Smooth muscle cell (in vitro differentiated cells): ENCODE measurements around the gene CARMIL1. TPM values are rescaled to one million over a fixed set of nuclear protein-coding genes. Genes with fewer than 3 reads are reported as not detected.

ENCODE experiments used
- DNase-seq: peaks from one replicate; lab custom pipeline; 2025; ENCODE audit not compliant: unreplicated experiment; lab: John Stamatoyannopoulos, UW
- H2AFZ ChIP-seq: fragments of 200-600 bp; sonication (generic); 2 replicates; pipeline ENCODE4 v1.6.0; 2016; ENCODE audit warnings: antibody characterized with exemption, low read depth, mild to moderate bottlenecking
- H3F3A ChIP-seq: fragments of 200-600 bp; sonication (generic); 2 replicates; pipeline ENCODE4 v1.6.0; 2017; ENCODE audit warnings: antibody characterized with exemption, low read depth
- H3K27ac ChIP-seq: fragments of 200-600 bp; sonication (generic); 2 replicates; pipeline ENCODE4 v1.5.1; 2016; ENCODE audit warnings: low read depth, mild to moderate bottlenecking
- H3K27me3 ChIP-seq: fragments of 200-600 bp; sonication (generic); 2 replicates; pipeline ENCODE4 v1.6.1; 2016; ENCODE audit warnings: low read depth, mild to moderate bottlenecking
- H3K36me3 ChIP-seq: fragments of 200-600 bp; sonication (generic); 2 replicates; pipeline ENCODE4 v1.5.1; 2016; ENCODE audit warnings: low read depth
- H3K4me1 ChIP-seq: fragments of 200-600 bp; sonication (generic); 2 replicates; pipeline ENCODE4 v1.5.1; 2016; ENCODE audit warnings: low read depth
- H3K4me2 ChIP-seq: fragments of 200-600 bp; sonication (generic); 2 replicates; pipeline ENCODE4 v1.6.0; 2016; ENCODE audit warnings: mild to moderate bottlenecking
- H3K4me3 ChIP-seq: fragments of 200-600 bp; sonication (generic); 2 replicates; pipeline ENCODE4 v1.5.1; 2016; ENCODE audit warnings: mild to moderate bottlenecking
- H3K79me2 ChIP-seq: fragments of 200-600 bp; sonication (generic); 2 replicates; pipeline ENCODE4 v1.6.0; 2016; ENCODE audit warnings: low read depth, mild to moderate bottlenecking
- H3K9ac ChIP-seq: fragments of 200-600 bp; sonication (generic); 2 replicates; pipeline ENCODE4 v1.6.0; 2016; ENCODE audit warnings: low read depth
- H3K9me3 ChIP-seq: fragments of 200-600 bp; sonication (generic); replicated peaks from 2 replicates; pipeline ENCODE4 v1.5.1; 2016; ENCODE audit warnings: low read depth
- H4K20me1 ChIP-seq: fragments of 200-600 bp; sonication (generic); 2 replicates; pipeline ENCODE4 v1.6.0; 2016; ENCODE audit warnings: low read depth
- CTCF ChIP-seq: fragments of 200-600 bp; sonication (generic); IDR thresholded peaks from 2 replicates; pipeline ENCODE4 v1.5.1; 2017; ENCODE audit warnings: borderline replicate concordance, mild to moderate bottlenecking, antibody characterized with exemption; ENCODE audit not compliant: insufficient read depth, poor library complexity, severe bottlenecking
- WGBS: methylation state at CpG from one replicate; pipeline ENCODE4 v1.1.7; 2016; ENCODE audit warnings: low lambda C conversion rate; 5-methylcytosine and 5-hydroxymethylcytosine counted together
- polyA plus RNA-seq: library from polyadenylated mRNA; unstranded; fragments of >200 nt; fragmentation: Nextera tagmentation; extraction: Ambion mirVana; gene quantifications from 2 replicates; pipeline ENCODE4 v1.2.1, GENCODE V29; 2016
- total RNA-seq: library from RNA; depleted of rRNA; stranded (reverse); fragments of >200 nt; gene quantifications from 2 replicates; pipeline ENCODE4 v1.2.3, GENCODE V29; 2014

Gene CARMIL1
- total and polyA plus RNA-seq, 2 experiments from 2014 or later, result 7.6 to 24.1 TPM

DNA sequence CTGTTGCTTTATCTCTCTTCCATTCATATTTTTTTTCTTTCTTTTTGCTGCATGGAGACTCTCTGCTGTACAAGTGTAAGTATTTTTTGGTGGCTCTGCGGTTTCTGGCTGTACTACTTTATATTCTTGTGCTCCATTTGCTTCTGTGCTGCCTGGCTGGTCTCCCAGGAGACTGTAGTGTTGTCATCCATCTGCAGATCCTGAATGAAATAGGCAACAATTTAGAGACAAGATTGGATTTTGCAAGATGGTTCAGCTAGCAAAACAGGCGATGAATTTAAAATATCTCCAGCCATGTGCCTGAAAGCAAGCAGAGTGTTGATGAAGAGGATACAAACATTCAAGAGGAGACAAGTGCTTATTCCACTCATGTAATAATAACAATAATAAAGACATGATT lies 297.7 kb downstream of the CARMIL1 start:
- DNase-seq, result no peak
- H3K9ac ChIP-seq, result no peak overlapping the region
- no peak overlapping the region for H3K4me2 ChIP-seq
- H3K79me2 ChIP-seq, result no peaks in the 10 kb centered on the region
- no peak for TF ChIP-seq CTCF
- no peaks in the 10 kb centered on the region for H3K36me3 ChIP-seq
- no peak overlapping the region for H3K4me3 ChIP-seq
- 100% methylated on average over 2 of the region's 2 CpGs for WGBS
- no peak overlapping the region for H3K27ac ChIP-seq
- H3K9me3 ChIP-seq, result no peaks in the 10 kb centered on the region
- no peaks in the 10 kb centered on the region for H3K4me1 ChIP-seq
- no peaks in the 10 kb centered on the region for H4K20me1 ChIP-seq
- no peaks in the 10 kb centered on the region for H3F3A ChIP-seq
- no peak overlapping the region for H2AFZ ChIP-seq
- H3K27me3 ChIP-seq, result no peaks in the 10 kb centered on the region

DNA sequence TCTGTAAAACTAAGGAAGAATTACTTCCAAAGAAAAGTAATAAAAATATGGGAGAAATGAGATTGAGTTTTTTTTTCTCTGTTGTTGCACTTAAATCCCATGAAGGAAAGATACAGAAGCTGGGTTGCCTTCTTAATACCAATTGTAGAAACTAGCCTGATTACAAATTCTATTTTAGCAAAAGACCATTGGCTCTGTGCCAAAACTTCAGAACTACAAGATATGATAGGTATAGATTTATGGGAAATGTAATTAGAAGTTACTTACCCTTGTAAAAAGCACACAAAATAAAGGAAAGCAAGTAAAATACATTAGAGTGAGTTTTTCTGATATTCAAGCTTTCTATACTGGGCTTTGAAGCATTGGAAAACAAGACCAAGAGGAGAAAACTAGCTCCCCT lies 299.4 kb downstream of the CARMIL1 start:
- H3K4me1 ChIP-seq, result no peaks in the 10 kb centered on the region
- no peaks in the 10 kb centered on the region for H3K79me2 ChIP-seq
- no peaks in the 10 kb centered on the region for H3K36me3 ChIP-seq
- no peak for TF ChIP-seq CTCF
- no peaks in the 10 kb centered on the region for H4K20me1 ChIP-seq
- no peak overlapping the region for H2AFZ ChIP-seq
- DNase-seq, result no peak
- H3K9me3 ChIP-seq, result no peaks in the 10 kb centered on the region
- no peak overlapping the region for H3K9ac ChIP-seq
- no peak overlapping the region for H3K27ac ChIP-seq
- no peaks in the 10 kb centered on the region for H3K27me3 ChIP-seq
- H3K4me3 ChIP-seq, result no peak overlapping the region
- no peak overlapping the region for H3K4me2 ChIP-seq
- H3F3A ChIP-seq, result no peaks in the 10 kb centered on the region

DNA sequence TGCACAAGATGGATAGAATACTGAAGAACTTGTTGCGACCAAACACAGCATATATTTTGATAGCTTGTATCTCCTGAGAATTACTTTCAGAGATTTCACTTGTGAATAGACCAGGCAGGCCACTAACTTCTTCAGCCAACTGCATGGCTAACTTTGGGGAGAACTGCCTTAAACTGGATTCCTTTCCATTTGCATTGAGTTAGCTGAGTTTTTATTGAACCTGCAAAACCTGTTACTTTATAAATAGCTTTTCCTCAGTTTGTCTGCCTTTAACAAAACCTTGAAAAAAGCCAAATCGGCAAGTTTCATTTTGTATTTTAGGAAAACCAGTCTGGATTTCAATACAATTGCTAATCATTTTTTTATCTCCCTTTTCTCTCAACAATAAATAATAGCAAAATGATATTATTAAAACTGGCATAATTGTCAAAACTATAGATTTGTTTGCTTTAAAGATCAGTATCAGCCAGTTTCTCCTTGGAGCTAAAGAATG lies 300.3 kb downstream of the CARMIL1 start:
- H4K20me1 ChIP-seq, result no peaks in the 10 kb centered on the region
- H3K27ac ChIP-seq, result no peak overlapping the region
- H3K9me3 ChIP-seq, result no peaks in the 10 kb centered on the region
- no peak overlapping the region for H3K4me2 ChIP-seq
- no peaks in the 10 kb centered on the region for H3F3A ChIP-seq
- no peak overlapping the region for H3K9ac ChIP-seq
- H3K79me2 ChIP-seq, result no peaks in the 10 kb centered on the region
- no peaks in the 10 kb centered on the region for H3K27me3 ChIP-seq
- WGBS, result 97% methylated on average over 2 of the region's 2 CpGs
- no peak overlapping the region for H2AFZ ChIP-seq
- no peaks in the 10 kb centered on the region for H3K36me3 ChIP-seq
- no peak for DNase-seq
- TF ChIP-seq CTCF, result no peak
- H3K4me3 ChIP-seq, result no peak overlapping the region
- H3K4me1 ChIP-seq, result no peaks in the 10 kb centered on the region

DNA sequence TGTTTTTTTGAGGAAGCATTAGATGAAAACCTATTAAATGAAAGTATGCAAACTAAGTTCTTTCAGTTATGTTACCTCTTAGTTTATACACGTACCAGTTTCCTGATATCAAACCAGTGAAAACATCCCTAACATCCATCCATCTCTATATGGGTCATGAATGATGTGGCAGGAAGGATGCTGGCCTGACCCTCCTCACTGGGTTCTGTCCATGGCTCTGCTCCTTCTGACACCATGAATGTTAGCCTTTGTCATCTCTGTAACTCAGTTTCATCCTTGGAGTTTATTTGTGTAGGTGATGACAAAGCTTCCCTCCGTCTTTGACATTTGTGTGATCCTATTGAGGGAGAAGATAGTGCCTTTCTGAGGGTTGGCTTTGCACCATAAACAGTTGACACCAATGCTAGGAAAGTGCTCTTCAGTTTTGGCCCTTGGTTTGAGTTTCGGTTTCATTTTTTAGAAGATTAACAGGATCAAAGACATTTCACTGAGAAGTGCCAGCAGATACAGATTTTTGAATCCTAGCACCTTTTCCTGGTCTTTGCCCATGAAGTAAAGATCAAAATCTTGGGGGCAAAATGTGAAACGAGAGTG lies 300.8 kb downstream of the CARMIL1 start:
- TF ChIP-seq CTCF, result no peak

More for the DNA sequence above, 300.8 kb downstream of the CARMIL1 start:
- Histone ChIP-seq H2AFZ (no peak overlapping the region), H3K4me1 (no peaks in the 10 kb centered on the region), H3K9ac (no peak overlapping the region), H3K36me3 (no peaks in the 10 kb centered on the region), H3K9me3 (no peaks in the 10 kb centered on the region), H4K20me1 (no peaks in the 10 kb centered on the region), H3K27me3 (no peaks in the 10 kb centered on the region), H3K4me3 (no peak overlapping the region), H3K27ac (no peak overlapping the region), H3K79me2 (no peaks in the 10 kb centered on the region), H3K4me2 (no peak overlapping the region), H3F3A (no peaks in the 10 kb centered on the region)
- 91% methylated on average over 4 of the region's 4 CpGs for WGBS
- DNase-seq, result no peak
